ENCODE measurements around the gene BCAS3. TPM values are rescaled to one million over a fixed set of nuclear protein-coding genes. Genes with fewer than 3 reads are reported as not detected.

BCAS3 gene
- total RNA-seq, 2 donors from 2014 or later: 44.1 to 71.5 TPM

- H3K27me3 ChIP-seq: no peaks in the 10 kb centered on the region
- TF ChIP-seq POLR2A (IDR thresholded peaks at IDR 0.05) (no peak), CTCF (IDR thresholded peaks at IDR 0.05) (no peak)
- no peak overlapping the region for H3K4me3 ChIP-seq
- intact Hi-C loops (cut with DNase I): no loop called here
- no peaks in the 10 kb centered on the region for H3K9me3 ChIP-seq
- 88 to 96% methylated on average over 2 of the region's 2 CpGs for WGBS, 2 donors
- H3K4me1 ChIP-seq: no peaks in the 10 kb centered on the region
- no peaks in the 10 kb centered on the region for H3K36me3 ChIP-seq (replicated peaks in 1 of 2; ENCODE audit: insufficient read depth in 1 of 2, low read depth in 2 of 2)
- no peak overlapping the region for H3K27ac ChIP-seq
- ATAC-seq (no peak), DNase-seq (no peak)
Measured at GRCh38 chr17:60748204-60748603, 70.6 kb downstream of the BCAS3 start.

GRCh38 chr17:60749050-60749449 lies 71.4 kb downstream of the BCAS3 start:
- no peak overlapping the region for H3K27ac ChIP-seq
- H3K4me1 ChIP-seq: no peaks in the 10 kb centered on the region
- no peak overlapping the region for H3K4me3 ChIP-seq
- H3K9me3 ChIP-seq: no peaks in the 10 kb centered on the region
- no peaks in the 10 kb centered on the region for H3K36me3 ChIP-seq (replicated peaks in 1 of 2; ENCODE audit: insufficient read depth in 1 of 2, low read depth in 2 of 2)
- no peaks in the 10 kb centered on the region for H3K27me3 ChIP-seq
- TF ChIP-seq CTCF (IDR thresholded peaks at IDR 0.05) (no peak), POLR2A (IDR thresholded peaks at IDR 0.05) (no peak)
- WGBS, 2 donors: 88 to 92% methylated on average over 4 of the region's 4 CpGs
- ATAC-seq: no peak
- intact Hi-C loops (cut with DNase I): no loop called here
- DNase-seq: no peak

- H3K4me3 ChIP-seq: no peak overlapping the region
- H3K9me3 ChIP-seq: no peaks in the 10 kb centered on the region
- ATAC-seq: no peak
- intact Hi-C loops (cut with DNase I): no loop called here
- 93 to 96% methylated on average over 5 of the region's 5 CpGs for WGBS, 2 donors
- DNase-seq: no peak
- no peaks in the 10 kb centered on the region for H3K27me3 ChIP-seq
- no peak for TF ChIP-seq POLR2A (IDR thresholded peaks at IDR 0.05)
- TF ChIP-seq CTCF (IDR thresholded peaks at IDR 0.05): no peak
- H3K36me3 ChIP-seq (replicated peaks in 1 of 2; ENCODE audit: insufficient read depth in 1 of 2, low read depth in 2 of 2): no peaks in the 10 kb centered on the region
- H3K4me1 ChIP-seq: no peaks in the 10 kb centered on the region
- no peak overlapping the region for H3K27ac ChIP-seq
Measured at GRCh38 chr17:60749708-60750107, 72.1 kb downstream of the BCAS3 start.

- no peaks in the 10 kb centered on the region for H3K4me1 ChIP-seq
- H3K36me3 ChIP-seq (replicated peaks in 1 of 2; ENCODE audit: insufficient read depth in 1 of 2, low read depth in 2 of 2): no peaks in the 10 kb centered on the region
- TF ChIP-seq CTCF (IDR thresholded peaks at IDR 0.05): no peak
- TF ChIP-seq POLR2A (IDR thresholded peaks at IDR 0.05): no peak
- intact Hi-C loops (cut with DNase I): no loop called here
- DNase-seq (no peak), ATAC-seq (no peak)
- no peak overlapping the region for H3K4me3 ChIP-seq
- no peaks in the 10 kb centered on the region for H3K27me3 ChIP-seq
- H3K27ac ChIP-seq: no peak overlapping the region
- no peaks in the 10 kb centered on the region for H3K9me3 ChIP-seq
Measured at GRCh38 chr17:60750640-60751039, 73.0 kb downstream of the BCAS3 start.

- Histone ChIP-seq H3K27me3 (no peaks in the 10 kb centered on the region), H3K9me3 (no peaks in the 10 kb centered on the region), H3K27ac (no peak overlapping the region), H3K36me3 (replicated peaks in 1 of 2; ENCODE audit: insufficient read depth in 1 of 2, low read depth in 2 of 2) (no peaks in the 10 kb centered on the region), H3K4me3 (no peak overlapping the region), H3K4me1 (no peaks in the 10 kb centered on the region)
- no peak for TF ChIP-seq POLR2A (IDR thresholded peaks at IDR 0.05)
- WGBS, 2 donors: 93 to 96% methylated on average over 1 of the region's 1 CpG
- DNase-seq (no peak), ATAC-seq (no peak)
- intact Hi-C loops (cut with DNase I): no loop called here
Measured at GRCh38 chr17:60751884-60752283, 74.2 kb downstream of the BCAS3 start.

All from body of pancreas (tissue), 4 donors.